SK-N-MC (cell line): ENCODE measurements around the gene LGALS7B.
"Not testable (repeated sequence)": the region's sequence is repeated elsewhere in the genome, so short reads cannot be mapped to it uniquely, and the experiment has no call there.

ENCODE experiments used
- EZH2 ChIP-seq: fragments of 200-600 bp; sonication (generic); IDR thresholded peaks from one replicate; pipeline ENCODE4 v1.6.1; 2017; ENCODE audit warnings: antibody characterized with exemption
- FOXP2 ChIP-seq: optimal IDR thresholded peaks from 2 replicates; pipeline ENCODE3; 2011; ENCODE audit warnings: mild to moderate bottlenecking, moderate library complexity; ENCODE audit not compliant: insufficient read depth; ENCODE audit errors: extremely low read length, control extremely low read depth
- POLR2AphosphoS5 ChIP-seq: IDR thresholded peaks from 2 replicates; pipeline ENCODE4 v1.6.1; 2012; ENCODE audit warnings: mild to moderate bottlenecking, low read depth, low read length, borderline replicate concordance

GRCh38 chr19:38807374-38808098, 18.5 kb downstream of the LGALS7B start:
- not testable (repeated sequence) for TF ChIP-seq POLR2AphosphoS5, EZH2, FOXP2
